ENCODE results near the gene SAE1.

The SAE1 gene

DNA sequence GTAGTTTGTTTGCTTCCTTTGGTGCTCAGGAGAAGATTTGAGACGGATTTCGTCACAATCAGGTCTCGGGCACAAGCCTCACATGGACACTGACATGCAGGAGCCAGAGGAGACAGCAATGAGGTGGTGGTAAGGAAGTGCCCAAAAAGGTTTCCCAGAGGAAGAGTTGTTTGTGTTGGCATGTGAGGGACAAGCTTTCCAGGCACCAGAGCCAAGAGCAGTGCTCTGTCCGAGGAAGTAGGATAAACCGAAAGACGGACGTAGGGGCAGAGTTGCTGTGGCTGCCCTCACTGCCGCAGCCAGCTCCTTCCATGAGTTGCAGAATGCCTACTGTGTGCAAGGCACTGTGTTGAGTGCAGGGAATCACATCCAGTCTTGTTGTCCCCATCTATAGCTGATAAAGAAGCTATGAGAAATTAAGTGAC, 27.7 kb downstream of the SAE1 start:
- ATAC-seq (no peak), DNase-seq (ENCODE audit: low spot score in 2 of 2) (no peak)
- peak overlapping the region; percentile 56 for H3K4me3 Mint-ChIP-seq

DNA sequence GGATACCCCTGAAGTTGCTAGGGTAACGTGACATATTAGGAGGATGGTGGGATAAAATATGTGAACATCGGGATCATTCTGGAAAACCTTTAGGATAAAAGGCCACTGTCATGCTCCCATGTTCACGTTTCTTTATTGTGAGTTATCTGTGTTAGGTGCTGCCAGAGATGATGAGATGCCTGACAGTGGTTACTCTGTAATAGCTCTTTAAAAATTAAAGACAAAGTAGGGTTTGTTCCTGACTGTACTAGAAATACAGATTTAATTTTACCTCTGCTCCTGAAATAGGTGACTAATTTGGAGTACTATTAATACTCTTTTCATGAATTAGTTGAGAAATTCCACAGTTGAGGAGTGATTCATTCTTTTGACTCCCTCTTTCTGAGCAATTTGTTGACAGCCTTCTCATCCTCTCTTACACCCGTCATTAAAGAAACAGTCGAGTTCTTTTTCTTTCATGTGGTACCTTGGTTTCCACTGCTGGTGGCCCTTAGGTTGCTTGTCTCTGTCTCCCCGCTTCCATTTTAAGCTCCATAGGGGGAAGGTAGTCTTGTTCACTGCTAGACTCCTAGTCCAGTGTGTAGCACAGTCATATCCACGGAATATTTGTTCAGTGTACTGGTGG, 28.4 kb downstream of the SAE1 start:
- Mint-ChIP-seq H3K4me1 (peaks cover 39% of the 10 kb centered on the region), H3K27ac (peak overlapping the region; percentile 84), H3K4me3 (peak overlapping the region; percentile 56), H3K9me3 (no peaks in the 10 kb centered on the region), H3K36me3 (peaks cover 92% of the 10 kb centered on the region)
- ATAC-seq (peak; percentile 83), DNase-seq (ENCODE audit: low spot score in 2 of 2) (no peak)

More for the DNA sequence above, 27.7 kb downstream of the SAE1 start:
- H3K9me3 Mint-ChIP-seq = no peaks in the 10 kb centered on the region
- peaks cover 98% of the 10 kb centered on the region for H3K36me3 Mint-ChIP-seq
- H3K27ac Mint-ChIP-seq = peak overlapping the region; percentile 85
- peaks cover 39% of the 10 kb centered on the region for H3K4me1 Mint-ChIP-seq

DNA sequence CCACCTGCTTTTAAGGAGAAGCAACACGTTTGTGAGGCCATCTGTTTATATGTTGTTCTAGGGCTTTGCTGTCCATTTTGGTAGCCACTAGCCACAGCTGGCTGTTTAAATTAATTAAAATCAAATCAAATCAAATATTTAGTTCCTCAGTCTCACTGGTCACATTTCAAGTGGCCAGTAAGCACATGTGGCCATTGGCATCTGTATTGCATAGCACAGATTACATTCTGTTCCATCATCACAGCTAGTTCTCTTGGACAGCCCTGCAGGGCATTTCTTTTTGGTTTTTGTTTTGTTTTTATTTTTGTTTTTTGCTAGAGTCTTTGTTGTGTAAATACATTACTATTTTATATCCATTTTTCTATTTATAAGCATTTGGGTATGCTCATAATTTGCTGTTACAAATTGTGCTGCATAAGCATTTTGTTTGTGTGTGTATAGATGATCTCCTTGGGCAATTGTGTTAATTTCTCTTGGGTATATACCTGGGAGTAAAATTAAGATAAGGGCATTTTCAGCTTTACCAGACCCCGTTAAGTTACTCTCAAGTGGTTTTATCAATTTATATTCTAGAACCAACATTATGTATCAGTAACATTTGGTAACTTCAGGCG, 31.3 kb downstream of the SAE1 start:
- Mint-ChIP-seq H3K27ac (no peak overlapping the region), H3K9me3 (no peaks in the 10 kb centered on the region), H3K4me1 (peaks cover 26% of the 10 kb centered on the region), H3K4me3 (no peak overlapping the region), H3K36me3 (peaks cover 87% of the 10 kb centered on the region)
- DNase-seq (ENCODE audit: low spot score in 2 of 2) (no peak), ATAC-seq (no peak)

DNA sequence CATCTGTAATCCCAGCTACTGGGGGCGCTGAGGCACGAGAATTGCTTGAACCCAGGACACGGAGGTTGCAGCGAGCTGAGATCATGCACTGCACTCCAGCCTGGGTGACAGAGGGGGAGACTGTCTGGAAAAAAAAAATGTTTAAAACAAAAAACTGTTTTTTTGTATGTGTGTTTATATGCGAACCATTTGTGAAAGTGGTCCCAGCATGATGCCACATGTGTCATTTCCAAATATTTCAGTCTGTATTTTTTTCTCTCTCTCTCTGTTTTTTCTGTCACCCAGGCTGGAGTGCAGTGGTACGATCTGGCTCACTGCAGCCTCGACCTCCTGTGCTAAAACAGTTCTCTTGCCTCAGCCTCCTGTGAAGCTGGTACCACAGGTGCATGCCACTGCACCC, 37.4 kb downstream of the SAE1 start:
- no peak overlapping the region for H3K27ac Mint-ChIP-seq
- H3K4me1 Mint-ChIP-seq = no peaks in the 10 kb centered on the region
- no peak overlapping the region for H3K4me3 Mint-ChIP-seq
- H3K36me3 Mint-ChIP-seq = peaks cover 88% of the 10 kb centered on the region
- DNase-seq (ENCODE audit: low spot score in 2 of 2) (no peak), ATAC-seq (no peak)
- H3K9me3 Mint-ChIP-seq = no peaks in the 10 kb centered on the region

DNA sequence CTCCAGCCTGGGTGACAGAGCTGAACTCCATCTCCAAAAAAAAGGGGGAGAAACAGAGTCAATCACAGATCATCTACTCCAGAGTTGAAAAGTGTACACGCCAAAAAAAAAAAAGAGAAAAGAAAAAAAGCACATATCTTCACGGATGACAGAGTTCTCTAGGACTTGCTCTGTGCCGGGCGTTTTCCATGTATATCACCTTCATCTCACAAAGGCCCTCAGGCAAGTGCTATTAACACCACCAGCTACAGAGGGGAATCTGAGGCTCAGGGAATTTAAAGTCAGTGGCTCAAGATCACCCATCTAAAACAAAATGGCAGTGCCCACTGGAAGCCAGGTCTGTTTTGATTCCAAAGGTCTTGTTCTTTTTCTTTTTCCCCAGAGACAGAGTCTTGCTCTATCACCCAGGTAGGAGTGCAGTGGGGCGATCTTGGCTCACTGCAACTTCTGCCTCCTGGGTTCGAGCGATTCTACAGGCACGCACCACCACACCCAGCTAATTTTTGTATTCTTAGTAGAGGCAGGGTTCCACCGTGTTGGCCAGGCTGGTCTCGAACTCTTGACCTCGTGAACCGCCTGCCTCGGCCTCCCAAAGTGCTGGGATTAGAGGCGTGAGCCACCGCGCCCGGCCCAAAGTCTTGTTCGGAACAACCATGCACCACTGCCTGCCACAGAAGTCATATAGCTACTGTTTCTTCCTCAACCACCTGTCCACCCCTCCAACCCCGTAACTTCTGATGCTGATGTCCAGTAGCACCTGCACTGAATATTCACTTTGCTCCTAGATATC, 42.2 kb downstream of the SAE1 start:
- DNase-seq (ENCODE audit: low spot score in 2 of 2) (no peak), ATAC-seq (no peak)
- peaks cover 99% of the 10 kb centered on the region for H3K36me3 Mint-ChIP-seq
- peaks cover 21% of the 10 kb centered on the region for H3K4me1 Mint-ChIP-seq
- no peaks in the 10 kb centered on the region for H3K9me3 Mint-ChIP-seq
- H3K27ac Mint-ChIP-seq = no peak overlapping the region
- no peak overlapping the region for H3K4me3 Mint-ChIP-seq

DNA sequence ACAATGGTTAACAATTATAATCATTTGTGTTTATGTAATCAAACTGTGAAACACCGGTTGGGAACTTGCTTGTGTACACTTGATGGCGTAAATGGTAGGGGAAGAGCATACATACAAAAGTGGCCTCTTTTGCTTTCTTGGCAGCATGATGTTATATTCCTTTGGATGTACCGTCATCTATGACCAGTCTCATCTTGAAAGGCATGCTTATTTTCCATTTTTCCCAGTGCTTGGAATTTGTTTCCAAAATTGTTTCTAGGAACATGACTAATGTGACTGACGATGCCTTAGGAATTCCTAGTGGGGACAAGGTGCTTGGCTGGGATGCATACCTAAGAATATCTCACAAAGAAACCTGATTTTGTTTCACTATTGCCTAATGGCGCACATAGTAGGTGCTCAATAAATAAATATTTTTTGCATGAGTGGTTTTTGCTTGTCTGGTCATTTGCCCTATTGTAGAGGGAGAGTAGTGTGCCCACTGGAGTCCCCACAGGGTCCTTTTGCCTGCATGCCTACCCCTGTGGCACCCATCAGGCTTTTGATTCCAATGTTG, 45.5 kb downstream of the SAE1 start:
- Mint-ChIP-seq H3K4me3 (peak overlapping the region; percentile 36), H3K36me3 (peaks cover 93% of the 10 kb centered on the region), H3K27ac (no peak overlapping the region), H3K9me3 (no peaks in the 10 kb centered on the region), H3K4me1 (peaks cover 45% of the 10 kb centered on the region)
- no peak for ATAC-seq
- DNase-seq (ENCODE audit: low spot score in 2 of 2) = no peak

DNA sequence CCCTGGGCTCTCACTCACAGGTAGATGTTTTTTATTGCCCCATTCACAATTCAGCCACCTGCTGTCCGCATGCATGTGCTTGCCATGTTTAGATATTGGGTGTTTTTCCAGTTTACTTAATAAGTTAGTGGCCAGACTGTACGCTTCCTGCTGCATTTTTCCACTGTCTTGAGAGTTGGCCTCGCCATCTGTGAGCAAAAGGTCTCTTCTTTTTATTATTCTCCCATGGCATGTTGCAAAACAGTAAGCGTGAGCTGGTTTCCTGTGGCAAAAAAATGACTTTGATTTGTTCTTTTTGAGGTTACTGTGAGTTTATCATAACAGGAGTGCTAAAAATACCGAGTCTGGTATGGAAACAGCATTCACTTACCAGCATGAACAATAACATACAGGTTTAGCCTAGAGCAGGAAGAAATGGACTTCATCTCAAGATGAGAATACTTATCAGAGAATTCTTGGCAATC, 46.0 kb downstream of the SAE1 start:
- Mint-ChIP-seq H3K27ac (peak overlapping the region; percentile 11), H3K4me3 (peak overlapping the region; percentile 36), H3K9me3 (no peaks in the 10 kb centered on the region), H3K36me3 (peaks cover 93% of the 10 kb centered on the region), H3K4me1 (peaks cover 45% of the 10 kb centered on the region)
- peak in 1 of 2 donors; percentile 65 for DNase-seq (ENCODE audit: low spot score in 2 of 2)
- peak; percentile 91 for ATAC-seq

DNA sequence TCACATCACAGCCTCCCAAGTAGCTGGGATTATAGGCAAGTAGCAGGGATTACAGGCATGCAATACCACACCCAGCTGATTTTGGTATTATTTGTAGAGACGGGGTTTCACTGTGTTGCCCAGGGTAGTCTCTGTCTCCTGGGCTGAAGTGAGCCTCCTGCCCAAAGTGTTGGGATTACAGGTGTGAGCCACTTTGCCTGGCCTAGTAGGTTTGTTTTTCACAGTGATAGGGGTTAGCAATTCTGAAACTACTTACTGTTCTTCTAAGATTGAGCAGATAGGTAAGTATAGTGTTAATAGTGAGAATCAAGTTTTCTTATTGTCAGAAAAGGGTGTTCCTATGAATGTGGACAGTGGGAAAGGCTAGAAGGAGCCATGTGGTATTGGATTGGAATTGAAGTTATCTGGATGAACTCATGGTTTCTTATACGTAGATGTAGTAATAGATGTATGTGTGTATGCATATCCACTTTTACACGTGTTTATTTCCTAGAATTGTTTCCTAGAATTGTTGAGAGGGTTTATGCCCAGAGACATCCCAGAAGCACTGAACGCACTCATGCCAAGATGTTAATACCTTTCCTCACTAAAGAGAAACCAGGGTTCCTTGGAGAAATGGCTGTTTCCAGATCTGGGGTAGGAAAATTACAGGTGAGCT, 49.1 kb downstream of the SAE1 start:
- H3K4me3 Mint-ChIP-seq = peak overlapping the region; percentile 14
- peaks cover 93% of the 10 kb centered on the region for H3K36me3 Mint-ChIP-seq
- ATAC-seq (peak; percentile 43), DNase-seq (ENCODE audit: low spot score in 2 of 2) (no peak)
- no peak overlapping the region for H3K27ac Mint-ChIP-seq
- no peaks in the 10 kb centered on the region for H3K9me3 Mint-ChIP-seq
- H3K4me1 Mint-ChIP-seq = peaks cover 73% of the 10 kb centered on the region

DNA sequence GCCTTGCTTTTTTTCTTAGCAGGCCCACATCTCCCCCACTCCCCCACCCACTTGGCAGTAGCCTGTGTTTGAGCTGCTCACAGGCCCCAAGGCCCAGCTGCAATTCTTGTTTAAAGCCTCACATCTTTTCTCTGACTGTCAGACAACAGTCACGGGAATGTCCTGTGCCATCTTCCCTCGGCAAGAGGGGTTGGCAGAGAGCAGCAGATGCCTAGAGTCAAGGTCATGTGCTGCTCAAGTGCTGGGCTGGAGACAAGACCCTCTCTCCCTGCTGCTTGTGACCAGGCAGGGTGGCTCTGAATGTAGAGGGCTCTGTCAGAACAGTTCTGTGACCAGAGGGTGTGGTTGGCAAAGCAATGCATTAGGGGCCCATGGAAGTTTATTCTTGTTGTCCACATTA, 53.0 kb downstream of the SAE1 start:
- Mint-ChIP-seq H3K4me3 (no peak overlapping the region), H3K36me3 (peaks cover 86% of the 10 kb centered on the region), H3K27ac (peak overlapping the region; percentile 17), H3K9me3 (no peaks in the 10 kb centered on the region), H3K4me1 (peaks cover 73% of the 10 kb centered on the region)
- no peak for DNase-seq (ENCODE audit: low spot score in 2 of 2)
- no peak for ATAC-seq

DNA sequence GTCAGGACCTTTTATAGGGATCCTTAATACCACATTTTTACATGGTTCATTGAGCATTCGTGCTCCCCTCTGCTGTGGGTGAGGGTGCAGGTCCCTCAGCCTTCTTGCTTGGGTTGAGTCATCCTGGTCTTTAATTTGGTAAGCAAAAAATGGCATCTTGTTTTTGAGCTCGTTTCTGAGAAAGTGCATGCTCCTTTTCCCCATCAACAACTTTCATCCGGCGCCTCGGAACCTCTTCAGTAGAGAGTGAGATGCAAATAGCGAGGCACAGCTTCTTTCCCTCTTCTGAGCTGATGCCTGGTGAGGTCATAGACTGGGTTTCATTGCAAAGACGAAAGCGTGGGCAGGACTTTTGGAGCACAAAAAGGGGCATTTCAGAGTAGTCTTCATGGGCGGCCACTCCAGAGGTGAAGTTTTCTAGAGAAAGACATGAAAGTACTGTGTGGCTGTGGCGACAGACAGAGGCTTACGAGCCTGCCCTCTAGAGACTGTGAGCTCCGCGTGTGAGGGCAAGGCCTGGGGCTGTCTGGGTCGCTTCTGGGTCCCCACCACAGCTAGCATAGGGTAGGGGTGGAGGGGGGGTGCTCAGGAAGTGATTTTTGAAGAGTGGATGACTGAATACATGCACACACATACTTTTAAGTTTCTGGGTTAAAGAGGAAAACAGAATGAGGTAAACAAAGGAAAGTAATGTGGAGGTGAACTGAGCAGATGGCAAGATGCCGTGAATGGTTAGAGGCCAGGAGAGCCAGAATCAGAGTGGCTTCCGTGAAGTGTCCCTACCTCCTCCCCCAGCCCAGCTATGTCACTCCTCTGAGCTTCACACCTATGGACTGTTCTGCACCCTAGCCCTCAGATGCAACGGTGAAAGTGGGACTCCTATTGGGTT, 56.1 kb downstream of the SAE1 start:
- H3K4me3 Mint-ChIP-seq = peak overlapping the region; percentile 54
- peak; percentile 86 for ATAC-seq
- peak; percentile 59 to 92 for DNase-seq (ENCODE audit: low spot score in 2 of 2)
- H3K9me3 Mint-ChIP-seq = no peaks in the 10 kb centered on the region
- H3K4me1 Mint-ChIP-seq = peaks cover 82% of the 10 kb centered on the region
- H3K36me3 Mint-ChIP-seq = peaks cover 73% of the 10 kb centered on the region
- H3K27ac Mint-ChIP-seq = peak overlapping the region; percentile 87

DNA sequence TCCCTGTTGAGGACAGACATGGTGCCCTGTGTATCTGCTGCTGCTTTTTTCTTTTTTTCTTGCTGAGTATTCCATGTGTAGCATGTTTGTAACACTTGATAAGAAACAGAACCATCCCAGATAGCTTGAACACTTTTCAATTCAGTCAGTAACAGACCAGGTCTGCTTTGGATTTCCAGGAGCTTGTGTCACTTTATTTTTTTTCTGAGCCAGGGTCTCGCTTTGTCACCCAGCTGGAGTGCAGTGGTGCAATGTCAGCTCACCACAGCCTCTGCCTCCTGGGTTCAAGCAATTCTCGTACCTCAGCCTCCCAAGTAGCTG, 56.7 kb downstream of the SAE1 start:
- Mint-ChIP-seq H3K36me3 (peaks cover 69% of the 10 kb centered on the region), H3K4me1 (peaks cover 76% of the 10 kb centered on the region), H3K9me3 (no peaks in the 10 kb centered on the region), H3K4me3 (peak overlapping the region; percentile 54), H3K27ac (peak overlapping the region; percentile 87)
- no peak for DNase-seq (ENCODE audit: low spot score in 2 of 2)
- ATAC-seq = no peak

DNA sequence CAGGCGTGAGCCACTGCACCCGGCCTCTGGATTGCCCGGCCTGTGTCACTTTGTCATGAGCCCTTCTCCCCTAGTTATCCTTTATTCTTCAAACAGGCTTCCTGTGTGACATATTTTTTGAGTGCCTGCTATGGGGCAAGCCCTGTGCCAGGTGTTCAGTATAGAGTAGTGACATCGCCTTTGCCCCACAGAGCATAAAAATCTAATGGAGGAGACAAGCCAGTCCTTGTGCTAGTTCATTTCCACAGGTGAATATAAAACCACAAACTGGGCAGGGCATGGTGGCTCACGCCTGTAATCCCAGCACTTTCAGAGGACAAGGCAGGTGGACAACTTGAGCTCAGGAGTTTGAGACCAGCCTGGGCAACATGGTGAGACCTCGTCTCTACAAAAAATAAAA, 57.2 kb downstream of the SAE1 start:
- H3K9me3 Mint-ChIP-seq = no peaks in the 10 kb centered on the region
- H3K4me3 Mint-ChIP-seq = peak overlapping the region; percentile 54
- peak overlapping the region; percentile 87 for H3K27ac Mint-ChIP-seq
- DNase-seq (ENCODE audit: low spot score in 2 of 2) (no peak), ATAC-seq (no peak)
- peaks cover 64% of the 10 kb centered on the region for H3K36me3 Mint-ChIP-seq
- H3K4me1 Mint-ChIP-seq = peaks cover 71% of the 10 kb centered on the region

DNA sequence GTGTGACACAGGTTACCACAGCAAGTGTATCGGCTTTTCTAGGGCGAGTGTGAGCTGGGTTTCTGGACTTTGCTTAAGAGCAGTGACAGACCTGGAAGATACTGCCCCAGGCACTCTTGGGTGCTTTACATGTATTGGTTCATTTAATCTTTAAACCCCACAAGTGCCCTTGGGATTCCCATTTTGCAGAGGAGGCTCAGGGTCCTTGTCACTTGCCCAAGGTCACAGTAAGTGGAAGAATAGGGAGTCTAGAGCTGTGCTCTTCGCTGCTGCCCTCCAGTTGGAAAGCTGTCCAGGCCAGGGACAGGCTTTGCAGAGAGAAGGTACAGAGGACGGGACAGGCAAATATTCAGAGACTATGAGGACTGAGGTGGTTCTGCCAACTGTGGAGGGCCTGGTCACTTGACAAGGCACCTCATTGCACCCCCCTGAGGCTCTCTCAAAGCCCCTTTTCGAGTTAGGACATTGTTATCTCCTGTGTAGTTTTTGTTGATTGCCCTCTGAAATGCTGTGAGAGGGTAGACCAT, 57.9 kb downstream of the SAE1 start:
- peaks cover 65% of the 10 kb centered on the region for H3K4me1 Mint-ChIP-seq
- DNase-seq (ENCODE audit: low spot score in 2 of 2) (no peak), ATAC-seq (no peak)
- peaks cover 62% of the 10 kb centered on the region for H3K36me3 Mint-ChIP-seq
- peak overlapping the region; percentile 87 for H3K27ac Mint-ChIP-seq
- H3K9me3 Mint-ChIP-seq = no peaks in the 10 kb centered on the region
- peak overlapping the region; percentile 54 for H3K4me3 Mint-ChIP-seq

DNA sequence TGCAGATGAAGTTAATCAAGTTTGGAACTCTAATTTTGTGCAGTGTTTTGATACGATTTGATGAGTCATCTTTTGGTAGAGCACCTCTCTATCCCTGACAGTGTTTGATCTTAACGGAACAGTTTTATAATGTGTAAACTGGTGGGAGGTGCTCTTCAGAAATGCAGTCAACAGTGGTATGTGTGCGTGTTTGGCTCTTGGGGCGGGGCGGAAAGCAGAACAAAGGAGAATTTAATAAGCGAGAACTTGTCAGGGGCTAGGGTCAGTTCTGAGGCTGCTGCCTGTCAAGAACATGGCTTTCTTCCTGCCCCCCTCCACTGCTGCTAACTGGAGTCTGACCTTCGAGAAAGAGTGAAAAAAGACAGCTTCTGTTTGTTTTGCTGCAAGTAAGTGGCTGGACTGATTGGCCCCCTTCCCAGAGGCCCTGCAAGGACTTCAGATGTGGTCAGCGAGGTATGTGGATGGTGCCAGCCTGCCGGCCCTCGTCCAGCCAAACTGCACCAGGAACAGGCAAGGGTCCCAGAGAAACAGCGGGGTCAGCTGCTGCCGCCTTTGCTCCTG, 59.6 kb downstream of the SAE1 start:
- Mint-ChIP-seq H3K4me3 (peak overlapping the region; percentile 46), H3K27ac (peak overlapping the region; percentile 72), H3K4me1 (peaks cover 51% of the 10 kb centered on the region), H3K9me3 (no peaks in the 10 kb centered on the region), H3K36me3 (peaks cover 63% of the 10 kb centered on the region)
- ATAC-seq (peak; percentile 56), DNase-seq (ENCODE audit: low spot score in 2 of 2) (peak; percentile 10 to 62)

All from stimulated activated effector memory CD8-positive, alpha-beta T cell treated with anti-CD3 and anti-CD28 coated beads, Interleukin-12 subunit alpha, Interleukin-12 subunit beta, amount 100 ng/mL, for 72 hours (primary cell).